GM18951 (cell line): Measurements from ENCODE around the gene STOML1.
A peak's percentile ranks its signal among the peaks of the same experiment; 100 is the strongest.

ENCODE experiments used
- POLR2A ChIP-seq: IDR thresholded peaks from 4 replicates; pipeline ENCODE4 v1.6.1; 2011; ENCODE audit warnings: mild to moderate bottlenecking; ENCODE audit not compliant: insufficient read length, insufficient read depth; ENCODE audit errors: extremely low read depth
- in situ Hi-C: fragments of 300-500 bp; cut with MboI; formaldehyde crosslinking; loops from one replicate; pipeline ENCODE4 v1.12.0; 2022; ENCODE audit warnings: low sequenced_read_pairs, mixed read lengths, inconsistent platforms; ENCODE audit not compliant: unreplicated experiment

The STOML1 gene

GRCh38 chr15:74006774-74007639 lies 14.9 kb upstream of the STOML1 start:
- in situ Hi-C loops = no loop called here
- TF ChIP-seq POLR2A = no peak

- in situ Hi-C loops = no loop called here
- TF ChIP-seq POLR2A = no peak
Measured at GRCh38 chr15:73997986-73998385, 5.9 kb upstream of the STOML1 start.

- TF ChIP-seq POLR2A = no peak
- in situ Hi-C loops = no loop called here
Measured at GRCh38 chr15:73996939-73997338, 4.8 kb upstream of the STOML1 start.

GRCh38 chr15:73996267-73996666 lies 4.2 kb upstream of the STOML1 start:
- in situ Hi-C loops = no loop called here

GRCh38 chr15:73994912-73995622 lies 3.0 kb upstream of the STOML1 start:
- in situ Hi-C loops = no loop called here

More at GRCh38 chr15:73996267-73996666, 4.2 kb upstream of the STOML1 start:
- no peak for TF ChIP-seq POLR2A

GRCh38 chr15:73994413-73994883 lies 2.4 kb upstream of the STOML1 start, which contains the start of gene PML:
Gene PML (plus strand): TSS chr15:73994716. CDS start chr15:73994813, 97 bp downstream.
- peak; percentile 67 for TF ChIP-seq POLR2A
- in situ Hi-C loops = no loop called here

More at GRCh38 chr15:73994912-73995622, 3.0 kb upstream of the STOML1 start:
- peak; percentile 22 for TF ChIP-seq POLR2A

GRCh38 chr15:73993211-73993994 lies 1.3 kb upstream of the STOML1 start:
- no peak for TF ChIP-seq POLR2A
- in situ Hi-C loops = no loop called here

- TF ChIP-seq POLR2A = no peak
- in situ Hi-C loops = no loop called here
Measured at GRCh38 chr15:73992594-73992898, 451 bp upstream of the STOML1 start.

GRCh38 chr15:73991260-73991659 lies 835 bp downstream of the STOML1 start:
- in situ Hi-C loops = no loop called here
- TF ChIP-seq POLR2A = no peak

GRCh38 chr15:73990250-73991005 lies 1.7 kb downstream of the STOML1 start:
- in situ Hi-C loops = no loop called here
- no peak for TF ChIP-seq POLR2A

GRCh38 chr15:73989001-73989798 lies 2.9 kb downstream of the STOML1 start:
- no peak for TF ChIP-seq POLR2A
- in situ Hi-C loops = no loop called here
